Embryonic facial prominence (tissue), 1 donor: ENCODE measurements around the gene OR6S1.
"Not testable (repeated sequence)": the region's sequence is repeated elsewhere in the genome, so short reads cannot be mapped to it uniquely, and the experiment has no call there.

Experiments
- DNase-seq: peaks from one replicate; pipeline ENCODE4 v3.0.0-alpha.2; 2016; ENCODE audit errors: extremely low spot score

Gene OR6S1

GRCh38 chr14:20611277-20611676 is 30.2 kb downstream of the OR6S1 start:
- no peak for DNase-seq

DNA sequence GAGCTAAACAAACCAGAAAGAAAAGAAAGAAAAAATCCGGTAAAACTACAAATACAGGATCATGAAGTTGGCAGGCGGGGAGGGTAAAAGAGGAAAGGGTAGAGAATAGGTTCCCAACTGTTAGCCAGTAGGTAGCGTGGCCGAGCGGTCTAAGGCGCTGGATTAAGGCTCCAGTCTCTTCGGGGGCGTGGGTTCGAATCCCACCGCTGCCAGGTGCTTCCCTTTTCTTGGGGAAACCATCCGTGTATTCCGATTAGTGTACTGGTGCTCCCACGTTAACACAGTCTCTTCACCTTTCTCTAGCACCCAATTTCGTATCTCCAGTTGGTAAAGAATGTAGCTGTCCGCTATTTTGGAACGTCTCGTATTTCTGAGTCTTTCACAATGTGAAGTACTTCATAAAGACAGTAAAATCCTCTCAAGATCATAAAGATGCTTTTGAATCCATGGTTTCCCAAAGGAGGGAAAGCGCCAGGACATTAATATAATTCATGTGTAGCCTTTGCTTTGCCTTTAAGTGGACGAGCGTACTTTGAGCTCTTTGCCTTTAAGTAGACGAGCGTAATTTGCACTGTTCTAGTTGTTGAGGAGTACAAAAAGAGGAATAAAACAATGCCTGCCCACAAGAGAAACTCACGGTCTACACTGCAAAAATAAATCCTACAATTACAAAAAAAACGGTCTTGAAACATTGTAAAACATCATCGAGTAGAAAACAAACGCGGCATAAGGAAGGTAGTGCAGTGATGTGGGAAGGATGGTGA is 31.3 kb downstream of the OR6S1 start:
- DNase-seq: peak; percentile 49

DNA sequence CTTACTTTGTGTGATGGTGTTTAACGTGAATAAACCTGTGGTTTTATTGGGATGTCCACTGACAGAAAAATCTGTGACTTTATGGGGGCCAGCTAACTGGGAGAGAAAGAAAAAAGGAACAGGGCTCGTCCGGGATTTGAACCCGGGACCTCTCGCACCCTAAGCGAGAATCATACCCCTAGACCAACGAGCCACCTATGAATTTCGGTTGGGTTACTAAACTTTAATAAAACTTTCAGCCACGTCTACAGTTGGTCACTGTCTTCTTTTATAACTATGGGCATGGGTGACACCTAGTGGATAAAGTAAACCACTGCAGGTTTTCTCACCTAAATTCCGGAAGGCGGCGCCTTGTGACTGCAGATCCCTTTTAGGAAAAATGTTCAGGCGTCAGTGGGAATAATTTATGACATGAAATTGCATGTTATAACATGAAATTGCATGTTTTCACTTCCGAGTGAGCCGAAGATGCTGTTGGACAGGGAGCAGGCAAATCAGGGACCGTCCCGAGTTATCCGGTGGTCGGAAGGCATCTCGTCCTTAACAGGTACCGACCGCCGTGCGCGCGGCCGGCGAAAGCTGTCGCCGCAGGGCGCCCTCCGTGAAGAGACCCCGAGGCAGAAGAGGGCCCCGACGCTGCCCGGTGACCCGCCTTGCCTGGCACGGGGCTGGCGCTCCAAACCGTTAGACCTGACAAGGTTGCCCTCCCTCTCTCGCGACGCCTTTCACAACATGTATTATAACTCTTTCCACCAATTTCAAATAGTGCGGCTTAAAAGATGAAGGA is 32.1 kb downstream of the OR6S1 start:
- peak; percentile 88 for DNase-seq

DNA sequence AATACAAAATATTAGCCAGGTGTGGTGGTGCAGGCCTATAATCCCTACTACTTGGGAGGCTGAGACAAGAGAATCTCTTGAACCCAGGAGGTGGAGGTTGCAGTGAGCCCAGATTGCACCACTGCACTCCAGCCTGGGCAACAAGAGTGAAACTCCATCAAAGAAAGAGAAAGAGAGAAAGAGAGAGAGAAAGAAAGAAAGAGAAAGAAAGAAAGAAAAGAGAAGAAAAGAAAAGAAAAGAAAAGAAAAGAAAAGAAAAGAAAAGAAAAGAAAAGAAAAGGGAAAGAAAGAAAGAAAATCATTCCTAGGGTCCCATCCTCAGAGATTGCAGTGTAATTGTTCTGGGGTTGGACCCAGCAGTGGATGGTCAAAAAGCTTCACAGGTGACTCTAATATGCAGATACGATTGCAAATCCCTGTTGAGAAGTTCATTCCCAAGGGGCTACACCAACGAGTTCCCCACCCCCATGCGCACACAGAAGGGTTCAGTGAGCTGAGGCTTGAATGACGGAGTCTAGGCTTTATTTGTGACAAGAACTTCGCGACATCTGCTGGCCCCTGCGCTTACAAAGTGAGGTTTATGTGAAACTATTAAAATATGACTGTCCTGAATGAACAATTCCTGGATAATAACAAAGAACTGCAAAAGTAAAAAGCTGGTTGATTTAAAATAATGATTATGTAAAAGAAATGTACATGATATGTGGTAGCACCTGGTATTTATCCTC is 32.9 kb downstream of the OR6S1 start:
- no peak for DNase-seq

GRCh38 chr14:20607617-20608016 is 33.9 kb downstream of the OR6S1 start:
- no peak for DNase-seq

- DNase-seq: no peak
Observed at GRCh38 chr14:20606902-20607242, 34.6 kb downstream of the OR6S1 start.

DNA sequence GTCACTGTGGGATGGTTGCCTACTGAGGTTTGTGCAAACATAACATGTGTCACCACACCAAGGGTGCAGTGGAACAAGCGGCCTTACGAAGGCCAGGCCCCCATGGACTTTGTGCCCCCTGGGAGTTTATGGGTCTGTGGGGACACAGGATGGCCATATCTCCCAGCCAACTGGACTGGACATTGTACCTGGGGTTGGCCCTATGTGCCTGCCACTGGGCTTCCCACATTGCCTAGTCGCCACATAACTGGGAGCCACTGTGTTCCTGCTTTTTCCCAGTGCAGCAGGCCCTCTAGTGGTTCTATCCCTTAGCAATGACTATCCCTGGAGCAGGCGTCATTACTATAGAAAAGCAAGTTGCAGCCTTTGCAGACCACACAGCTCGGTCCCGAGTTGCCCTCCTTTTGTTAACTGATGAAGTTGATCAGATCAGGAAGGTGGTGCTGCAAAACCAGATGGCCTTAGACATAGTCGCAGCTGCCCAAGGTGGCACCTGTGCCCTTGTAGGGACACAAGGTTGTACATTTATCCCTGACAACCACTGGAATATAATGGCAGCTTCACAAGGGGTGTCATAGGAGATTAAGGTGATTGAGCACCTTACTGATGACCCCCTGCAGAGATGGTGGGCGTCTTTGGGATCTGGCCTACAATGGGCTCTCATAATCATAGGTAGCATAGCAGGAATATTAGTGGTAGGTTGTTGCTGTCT is 35.1 kb downstream of the OR6S1 start:
- DNase-seq: no peak

GRCh38 chr14:20603813-20604690 is 37.4 kb downstream of the OR6S1 start:
- DNase-seq: no peak

DNA sequence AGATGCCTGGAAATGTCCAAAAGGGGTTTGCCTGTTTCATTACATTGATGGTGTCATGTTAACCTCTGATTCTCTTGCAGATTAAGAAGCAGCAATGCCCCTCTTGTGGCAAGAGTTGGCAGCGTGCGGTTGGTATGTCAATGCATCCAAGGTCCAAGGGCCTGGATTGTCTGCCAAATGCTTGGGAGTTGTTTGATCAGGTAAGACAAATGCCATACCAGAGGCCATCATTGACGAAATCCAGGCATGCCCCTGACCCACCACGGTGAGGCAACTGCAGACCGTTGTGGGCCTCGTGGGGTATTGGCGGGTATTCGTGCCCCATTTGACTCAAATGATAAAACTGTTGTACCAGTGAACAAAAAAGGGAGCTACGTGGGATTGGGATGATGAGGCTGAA is 38.9 kb downstream of the OR6S1 start:
- DNase-seq: no peak

- no peak for DNase-seq
Observed at GRCh38 chr14:20601522-20601921, 40.0 kb downstream of the OR6S1 start.

GRCh38 chr14:20597108-20597507 is 44.4 kb downstream of the OR6S1 start:
- no peak for DNase-seq

- not testable (repeated sequence) for DNase-seq
Observed at GRCh38 chr14:20595726-20596125, 45.8 kb downstream of the OR6S1 start.

DNA sequence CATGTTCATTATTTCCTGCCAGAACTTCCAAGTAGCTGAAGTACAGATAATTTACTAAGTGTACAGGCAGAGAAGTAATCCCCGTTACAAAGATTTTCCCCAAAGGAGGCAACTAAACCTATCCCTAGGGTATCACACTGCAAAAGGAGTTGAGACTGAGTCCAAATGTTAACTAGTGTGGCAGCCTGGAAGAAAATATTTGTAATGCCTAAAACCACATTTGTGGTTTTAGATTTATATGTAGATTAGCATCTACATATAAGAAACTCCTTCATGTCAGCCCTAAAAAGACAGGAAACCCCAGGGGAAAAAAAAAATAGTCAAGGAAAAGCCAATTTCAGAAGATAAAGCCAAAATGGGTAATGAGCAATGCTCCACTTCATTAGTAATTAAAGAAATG is 48.9 kb downstream of the OR6S1 start:
- no peak for DNase-seq

DNA sequence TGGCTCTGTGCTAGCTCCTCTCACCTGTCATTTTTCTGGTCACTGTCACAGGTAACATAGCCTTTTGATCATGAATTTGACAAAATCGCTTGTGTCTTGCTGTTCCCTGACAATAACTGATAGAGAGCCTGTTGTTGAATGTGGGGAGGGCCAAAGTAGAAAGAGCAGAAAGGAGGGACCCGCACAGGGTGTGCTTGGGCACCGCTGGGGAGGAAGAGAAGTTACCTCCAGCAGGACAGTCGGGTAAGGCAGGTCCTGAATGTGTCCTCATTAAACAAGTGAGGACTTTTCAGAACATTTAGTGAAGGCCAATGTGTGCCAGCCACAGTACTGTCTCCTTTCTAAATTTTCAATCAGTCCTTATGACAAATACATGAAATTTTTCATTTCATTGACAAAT is 50.3 kb downstream of the OR6S1 start, which contains the start of gene RNASE12:
RNASE12 (minus strand) TSS at position 142 of the 400 bp plus-strand sequence. CDS start 653 bp downstream, outside the sequence.
- DNase-seq: no peak
